ENCODE measurements around the gene NRXN3.

- no peak for TF ChIP-seq CTCF (conservative IDR thresholded peaks at IDR 0.05; ENCODE audit: low read length)
- no peak for TF ChIP-seq EZH2phosphoT487 (IDR thresholded peaks at IDR 0.05; ENCODE audit: borderline replicate concordance, low read depth, low read length)
Observed at GRCh38 chr14:78666336-78667056, 496.3 kb downstream of the NRXN3 start.
